Chondrocyte (in vitro differentiated cells): ENCODE data around the gene CD82. TPM values are rescaled to one million over a fixed set of nuclear protein-coding genes. Genes with fewer than 3 reads are reported as not detected.

Experiments used
- DNase-seq: peaks from one replicate; pipeline ENCODE4 v3.0.0; 2021; ENCODE audit warnings: mixed read lengths, low spot score
- H3K27ac Mint-ChIP-seq: one replicate; pipeline ENCODE4 v1.8.0; 2021; ENCODE audit warnings: mild to moderate bottlenecking, moderate library complexity, mixed read lengths; ENCODE audit not compliant: unreplicated experiment
- H3K27me3 Mint-ChIP-seq: 2 replicates; pipeline ENCODE4 v1.8.0; 2021; ENCODE audit warnings: low read depth, mixed read lengths
- H3K36me3 Mint-ChIP-seq: 2 replicates; pipeline ENCODE4 v1.8.0; 2021; ENCODE audit warnings: low read depth, mixed read lengths
- H3K4me1 Mint-ChIP-seq: 2 replicates; pipeline ENCODE4 v1.8.0; 2021; ENCODE audit warnings: low read depth, mild to moderate bottlenecking, mixed read lengths
- H3K4me3 Mint-ChIP-seq: one replicate; pipeline ENCODE4 v1.8.0; 2021; ENCODE audit warnings: mild to moderate bottlenecking, moderate library complexity, mixed read lengths; ENCODE audit not compliant: unreplicated experiment
- H3K9me3 Mint-ChIP-seq: 2 replicates; pipeline ENCODE4 v1.8.0; 2021; ENCODE audit warnings: low read depth, mixed read lengths
- total RNA-seq: library from RNA; stranded (reverse); gene quantifications from 3 replicates; pipeline ENCODE4 v1.2.1, GENCODE V29; 2021
- TF ChIP-seq, protein P1 (sequence below): fragments of 200-600 bp; sonication (generic); IDR thresholded peaks from 2 replicates; pipeline ENCODE4 v1.5.0; 2021; ENCODE audit warnings: antibody characterized with exemption, mild to moderate bottlenecking, moderate library complexity

Gene CD82
- total RNA-seq, 1 donor from 2014 or later: 14.4 TPM

GRCh38 chr11:44563711-44564110 lies 1.8 kb upstream of the CD82 start:
- H3K9me3 Mint-ChIP-seq: no peaks in the 10 kb centered on the region
- peak overlapping the region; percentile 99 for H3K27ac Mint-ChIP-seq
- peaks cover 41% of the 10 kb centered on the region for H3K4me1 Mint-ChIP-seq
- TF ChIP-seq, protein P1, sequence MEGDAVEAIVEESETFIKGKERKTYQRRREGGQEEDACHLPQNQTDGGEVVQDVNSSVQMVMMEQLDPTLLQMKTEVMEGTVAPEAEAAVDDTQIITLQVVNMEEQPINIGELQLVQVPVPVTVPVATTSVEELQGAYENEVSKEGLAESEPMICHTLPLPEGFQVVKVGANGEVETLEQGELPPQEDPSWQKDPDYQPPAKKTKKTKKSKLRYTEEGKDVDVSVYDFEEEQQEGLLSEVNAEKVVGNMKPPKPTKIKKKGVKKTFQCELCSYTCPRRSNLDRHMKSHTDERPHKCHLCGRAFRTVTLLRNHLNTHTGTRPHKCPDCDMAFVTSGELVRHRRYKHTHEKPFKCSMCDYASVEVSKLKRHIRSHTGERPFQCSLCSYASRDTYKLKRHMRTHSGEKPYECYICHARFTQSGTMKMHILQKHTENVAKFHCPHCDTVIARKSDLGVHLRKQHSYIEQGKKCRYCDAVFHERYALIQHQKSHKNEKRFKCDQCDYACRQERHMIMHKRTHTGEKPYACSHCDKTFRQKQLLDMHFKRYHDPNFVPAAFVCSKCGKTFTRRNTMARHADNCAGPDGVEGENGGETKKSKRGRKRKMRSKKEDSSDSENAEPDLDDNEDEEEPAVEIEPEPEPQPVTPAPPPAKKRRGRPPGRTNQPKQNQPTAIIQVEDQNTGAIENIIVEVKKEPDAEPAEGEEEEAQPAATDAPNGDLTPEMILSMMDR: no peak
- no peaks in the 10 kb centered on the region for H3K36me3 Mint-ChIP-seq
- H3K4me3 Mint-ChIP-seq: no peak overlapping the region
- DNase-seq: no peak
- no peaks in the 10 kb centered on the region for H3K27me3 Mint-ChIP-seq

DNA sequence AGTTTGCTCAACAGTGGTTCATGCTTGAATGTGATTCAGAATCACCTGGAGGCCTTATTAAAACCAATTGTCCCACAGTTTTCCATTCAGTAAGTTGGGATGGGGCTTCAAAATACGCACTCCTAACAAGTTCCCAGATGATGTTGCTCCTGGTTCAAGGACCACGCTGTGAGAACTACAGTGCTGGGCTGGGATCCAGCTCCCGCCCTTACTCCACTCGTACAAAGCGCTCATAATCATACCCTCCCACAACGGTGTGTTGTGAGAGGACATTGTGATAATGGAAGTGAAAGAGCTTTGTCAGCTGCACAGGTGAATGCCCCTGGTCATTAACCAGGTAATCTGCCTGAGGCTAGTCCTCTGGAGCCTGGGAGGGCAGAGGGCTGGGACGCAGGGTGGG lies 1.3 kb upstream of the CD82 start:
- peak overlapping the region; percentile 99 for H3K27ac Mint-ChIP-seq
- H3K9me3 Mint-ChIP-seq: no peaks in the 10 kb centered on the region
- no peak for DNase-seq
- H3K4me1 Mint-ChIP-seq: peaks cover 46% of the 10 kb centered on the region
- H3K27me3 Mint-ChIP-seq: no peaks in the 10 kb centered on the region
- no peaks in the 10 kb centered on the region for H3K36me3 Mint-ChIP-seq
- TF ChIP-seq, protein P1: no peak
- H3K4me3 Mint-ChIP-seq: no peak overlapping the region

- Mint-ChIP-seq H3K27me3 (no peaks in the 10 kb centered on the region), H3K4me1 (peaks cover 52% of the 10 kb centered on the region), H3K4me3 (peak overlapping the region; percentile 69), H3K36me3 (no peaks in the 10 kb centered on the region), H3K9me3 (no peaks in the 10 kb centered on the region), H3K27ac (peak overlapping the region; percentile 99)
- DNase-seq: no peak
- TF ChIP-seq, protein P1: no peak
Measured at GRCh38 chr11:44564670-44565210, 723 bp upstream of the CD82 start.

DNA sequence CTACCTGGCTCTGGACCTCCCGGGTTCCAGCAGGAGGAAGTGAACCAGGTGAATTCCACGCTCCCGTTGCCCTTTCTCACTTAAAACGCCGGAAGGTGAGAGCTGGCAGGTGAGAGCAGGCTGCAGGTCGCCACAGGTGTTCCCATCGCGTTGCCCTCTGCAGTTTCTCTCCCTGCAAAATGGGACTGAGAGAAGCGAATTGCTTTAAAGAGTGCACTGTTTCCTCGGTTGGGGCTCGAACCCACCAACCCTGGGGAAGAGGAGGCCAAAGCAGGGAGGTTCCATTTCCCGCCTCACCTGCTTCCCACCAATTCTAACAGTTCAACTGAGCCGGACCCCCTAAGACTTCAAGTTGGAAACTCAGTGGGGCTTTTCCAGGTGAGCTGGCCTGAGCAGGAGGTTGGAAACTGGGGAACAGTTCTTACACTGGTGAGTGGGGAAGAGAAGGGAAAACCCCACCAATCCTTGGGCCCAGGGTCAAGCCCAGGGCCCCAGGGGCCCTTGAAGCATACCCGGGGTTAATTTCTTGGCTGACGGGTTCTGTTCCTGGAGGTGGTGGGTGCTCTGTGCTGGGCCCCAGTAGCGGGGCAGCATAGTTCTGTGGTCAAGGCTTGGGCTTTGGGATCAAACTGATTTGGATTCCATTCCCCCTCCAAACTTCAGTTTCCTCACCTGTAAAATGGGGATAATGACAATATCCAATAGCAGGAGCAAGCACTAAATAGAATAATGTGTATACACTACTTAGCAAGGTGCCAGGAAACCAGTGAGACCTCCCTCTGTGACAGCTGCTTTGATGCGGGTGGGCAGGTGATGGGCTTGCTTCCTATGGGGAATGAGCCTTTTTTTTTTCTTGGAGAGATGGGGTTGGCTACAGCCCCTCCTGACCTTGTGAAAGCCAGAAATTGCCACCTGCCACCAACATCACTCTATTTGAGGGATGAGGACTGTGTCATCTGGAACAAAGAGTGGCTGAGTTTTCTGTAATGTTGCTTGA lies 788 bp downstream of the CD82 start:
- H3K4me3 Mint-ChIP-seq: peak overlapping the region; percentile 66
- no peaks in the 10 kb centered on the region for H3K27me3 Mint-ChIP-seq
- H3K9me3 Mint-ChIP-seq: no peaks in the 10 kb centered on the region
- DNase-seq: no peak
- H3K27ac Mint-ChIP-seq: no peak overlapping the region
- H3K36me3 Mint-ChIP-seq: no peaks in the 10 kb centered on the region
- H3K4me1 Mint-ChIP-seq: peaks cover 57% of the 10 kb centered on the region
- TF ChIP-seq, protein P1: no peak

- H3K4me3 Mint-ChIP-seq: no peak overlapping the region
- DNase-seq: no peak
- H3K4me1 Mint-ChIP-seq: peaks cover 64% of the 10 kb centered on the region
- peak overlapping the region; percentile 80 for H3K27ac Mint-ChIP-seq
- TF ChIP-seq, protein P1: peak; percentile 42
- H3K27me3 Mint-ChIP-seq: no peaks in the 10 kb centered on the region
- no peaks in the 10 kb centered on the region for H3K36me3 Mint-ChIP-seq
- H3K9me3 Mint-ChIP-seq: no peaks in the 10 kb centered on the region
Measured at GRCh38 chr11:44566952-44567875, 1.8 kb downstream of the CD82 start.
